ENCODE measurements around the gene FAM219B.
A peak's percentile ranks its signal among the peaks of the same experiment; 100 is the strongest.
"Not testable (repeated sequence)": the region's sequence is repeated elsewhere in the genome, so short reads cannot be mapped to it uniquely, and the experiment has no call there.

Gene FAM219B

GRCh38 chr15:74902295-74903075 is 4.2 kb downstream of the FAM219B start:
- DNase-seq = no peak

GRCh38 chr15:74901612-74902063 is 5.0 kb downstream of the FAM219B start:
- DNase-seq = peak; percentile 36

- no peak for DNase-seq
Measured at GRCh38 chr15:74897300-74897701, 9.3 kb downstream of the FAM219B start.

- no peak for DNase-seq
Measured at GRCh38 chr15:74896316-74896715, 10.3 kb downstream of the FAM219B start.

DNA sequence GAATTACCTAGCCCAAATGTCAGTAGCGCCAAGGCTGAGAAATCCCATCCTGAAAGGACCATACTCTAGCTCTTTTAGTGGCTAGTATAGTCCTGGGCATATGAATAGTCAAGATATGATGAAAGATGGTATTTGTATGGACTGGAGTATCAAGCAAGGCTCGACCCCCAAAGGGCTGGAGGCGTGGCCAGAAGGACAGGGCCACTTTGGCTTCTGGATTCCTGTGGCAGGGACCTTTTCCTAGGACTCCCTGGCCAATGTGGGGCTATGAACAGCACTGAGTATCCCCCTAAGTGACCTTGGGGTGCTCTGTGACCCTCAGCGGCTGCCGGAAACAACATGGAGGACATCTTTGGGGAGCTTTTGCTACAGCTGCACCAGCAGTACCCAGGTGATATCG is 10.8 kb downstream of the FAM219B start:
- no peak for DNase-seq

DNA sequence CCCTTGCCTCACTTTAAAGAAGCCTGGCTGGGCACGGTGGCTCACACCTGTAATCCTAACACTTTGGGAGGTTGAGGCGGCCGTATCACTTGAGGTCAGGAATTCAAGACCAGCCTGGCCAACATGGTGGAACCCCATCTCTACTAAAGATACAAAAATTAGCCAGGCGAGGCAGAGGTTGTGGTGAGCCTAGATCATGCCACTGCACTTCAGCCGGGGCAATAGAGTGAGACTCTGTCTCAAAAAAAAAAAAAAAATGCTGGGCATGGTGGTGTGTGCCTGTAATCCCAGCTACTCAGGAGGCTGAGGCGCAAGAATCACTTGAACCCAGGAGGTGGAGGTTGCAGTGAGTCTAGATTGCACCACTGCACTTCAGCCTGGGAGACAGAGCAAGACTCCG is 12.3 kb downstream of the FAM219B start:
- not testable (repeated sequence) for DNase-seq

DNA sequence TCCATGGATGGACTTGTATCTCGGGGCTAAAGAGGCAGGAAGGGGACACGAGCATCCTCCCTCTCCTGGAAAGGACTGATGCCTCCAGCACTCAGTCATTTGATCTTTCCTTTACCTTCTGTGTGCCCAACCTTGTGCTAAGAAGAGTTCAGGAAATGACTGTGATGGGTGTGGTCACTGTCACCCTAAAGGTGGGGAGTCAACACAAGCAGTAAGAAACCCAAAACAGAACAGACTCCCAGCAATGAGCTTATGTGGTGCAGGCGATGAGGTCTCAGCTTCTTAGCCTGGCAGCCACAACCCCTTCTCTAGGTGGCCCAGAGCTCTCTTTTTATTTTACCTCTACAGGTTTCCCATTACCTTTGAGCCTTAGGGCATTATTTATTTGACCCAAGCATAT is 13.0 kb downstream of the FAM219B start:
- DNase-seq = no peak

DNA sequence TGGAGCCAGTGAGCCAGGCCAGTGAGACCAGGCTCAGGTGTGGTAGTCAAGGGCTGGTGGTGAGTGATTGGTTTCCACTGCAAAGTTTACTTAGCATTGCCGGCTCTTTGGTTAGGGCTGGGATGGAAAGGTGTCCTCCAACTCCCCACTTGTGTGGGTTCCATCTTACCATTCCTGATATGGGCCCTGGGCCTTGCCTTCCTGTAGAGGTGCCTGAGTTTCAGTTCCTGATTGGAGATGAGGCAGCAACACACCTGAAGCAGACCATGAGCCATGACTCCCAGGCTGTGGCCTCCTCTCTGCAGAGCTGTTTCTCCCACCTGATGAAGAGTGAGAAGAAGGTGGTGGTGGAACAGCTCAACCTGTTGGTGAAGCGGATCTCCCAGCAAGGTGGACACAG is 13.7 kb downstream of the FAM219B start:
- no peak for DNase-seq

DNA sequence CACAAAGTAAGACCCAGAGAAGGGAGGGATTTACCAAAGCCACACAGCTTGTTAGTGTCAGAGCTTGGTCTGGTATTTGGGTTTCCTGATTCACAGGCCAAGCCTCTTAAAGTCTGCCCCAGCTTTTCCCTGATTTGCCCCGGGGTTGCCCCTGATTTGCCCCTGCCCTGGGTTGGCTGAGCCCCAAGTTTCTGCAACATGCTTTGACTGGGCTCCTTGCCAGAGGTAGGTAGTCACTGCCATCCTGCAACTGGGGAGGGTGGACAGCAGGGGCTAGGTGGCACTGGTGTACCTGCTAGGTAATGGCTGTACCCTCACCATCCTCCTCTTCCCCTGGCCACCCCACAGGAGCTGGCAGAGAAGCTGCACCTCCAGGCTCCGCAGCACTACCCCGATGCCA is 14.3 kb downstream of the FAM219B start:
- no peak for DNase-seq

GRCh38 chr15:74891469-74891868 is 15.2 kb downstream of the FAM219B start:
- DNase-seq = no peak

- DNase-seq = no peak
Measured at GRCh38 chr15:74890665-74890960, 16.0 kb downstream of the FAM219B start.

DNA sequence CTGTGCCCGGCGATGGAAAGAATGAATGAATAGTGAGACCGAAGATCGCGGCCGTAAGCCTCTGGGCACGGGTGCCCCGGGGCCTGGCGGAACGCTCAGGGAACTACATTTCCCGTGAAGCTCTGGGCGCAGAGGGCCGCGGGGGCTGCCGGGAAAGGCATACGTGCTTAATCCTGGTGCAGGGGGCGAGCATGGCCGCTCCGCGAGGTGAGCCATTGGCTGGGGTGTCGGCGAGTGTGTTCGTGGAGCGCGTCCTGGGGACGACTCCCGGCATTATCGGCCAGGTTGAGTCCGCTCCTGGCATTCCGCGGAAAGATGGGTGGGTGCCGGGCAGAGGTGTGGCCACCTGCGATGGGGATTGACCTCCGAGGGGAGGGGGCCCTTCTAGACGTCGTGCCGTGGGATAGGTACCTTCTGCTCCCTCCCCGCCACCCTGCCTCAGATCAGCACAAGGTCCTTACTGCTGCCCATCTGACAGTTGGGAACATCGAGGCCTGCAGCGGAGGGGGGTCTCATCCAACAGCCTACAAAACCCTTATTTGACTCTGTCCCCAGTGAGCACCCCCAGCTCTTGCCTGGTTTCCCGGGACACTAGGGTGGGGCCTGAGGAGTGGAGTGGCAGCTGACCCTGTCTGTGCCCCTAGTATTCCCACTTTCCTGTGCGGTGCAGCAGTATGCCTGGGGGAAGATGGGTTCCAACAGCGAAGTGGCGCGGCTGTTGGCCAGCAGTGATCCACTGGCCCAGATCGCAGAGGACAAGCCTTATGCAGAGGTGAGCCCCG is 16.6 kb downstream of the FAM219B start, which contains the start of gene MPI:
Gene MPI, plus strand, starts transcription at position 160 of the 782 bp plus-strand sequence. Its CDS starts 32 bp downstream, at position 192.
- peak; percentile 42 for DNase-seq

GRCh38 chr15:74889390-74889882 is 17.2 kb downstream of the FAM219B start:
- DNase-seq = peak; percentile 31

DNA sequence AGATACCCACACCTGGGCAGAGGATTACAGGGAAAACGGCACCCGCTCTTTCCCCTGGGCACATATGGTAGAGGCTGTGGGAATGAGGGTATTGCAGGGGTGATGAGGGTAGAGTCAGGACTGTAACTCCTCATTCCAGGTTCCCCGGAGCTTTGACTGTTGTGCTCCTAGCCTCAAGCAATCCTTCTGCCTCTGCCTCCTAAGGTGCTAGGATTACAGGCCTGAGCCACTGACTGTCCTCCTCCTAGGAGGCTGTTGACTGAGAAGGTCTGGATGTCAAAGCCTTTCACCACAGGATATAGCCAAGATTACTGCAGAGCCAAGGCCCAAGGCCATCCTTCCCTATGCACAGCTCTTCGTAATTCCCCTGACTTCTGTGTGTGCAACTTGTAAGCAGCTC is 17.9 kb downstream of the FAM219B start:
- DNase-seq = no peak

DNA sequence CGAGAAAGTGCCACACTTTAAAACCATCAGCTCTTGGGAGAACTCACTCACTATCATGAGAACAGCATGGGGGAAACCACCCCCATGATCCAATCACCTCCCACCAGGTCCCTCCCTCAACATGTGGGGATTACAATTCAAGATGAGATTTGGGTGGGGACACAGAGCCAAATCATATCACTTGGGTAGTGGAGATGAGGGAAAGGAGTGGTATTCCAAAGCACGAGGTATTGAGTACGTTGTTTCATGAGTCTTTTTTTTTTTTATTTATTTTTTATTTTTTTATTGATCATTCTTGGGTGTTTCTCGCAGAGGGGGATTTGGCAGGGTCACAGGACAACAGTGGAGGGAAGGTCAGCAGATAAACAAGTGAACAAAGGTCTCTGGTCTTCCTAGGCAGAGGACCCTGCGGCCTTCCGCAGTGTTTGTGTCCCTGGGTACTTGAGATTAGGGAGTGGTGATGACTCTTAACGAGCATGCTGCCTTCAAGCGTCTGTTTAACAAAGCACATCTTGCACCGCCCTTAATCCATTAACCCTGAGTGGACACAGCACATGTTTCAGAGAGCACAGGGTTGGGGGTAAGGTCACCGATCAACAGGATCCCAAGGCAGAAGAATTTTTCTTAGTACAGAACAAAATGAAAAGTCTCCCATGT is 19.0 kb downstream of the FAM219B start:
- not testable (repeated sequence) for DNase-seq

DNA sequence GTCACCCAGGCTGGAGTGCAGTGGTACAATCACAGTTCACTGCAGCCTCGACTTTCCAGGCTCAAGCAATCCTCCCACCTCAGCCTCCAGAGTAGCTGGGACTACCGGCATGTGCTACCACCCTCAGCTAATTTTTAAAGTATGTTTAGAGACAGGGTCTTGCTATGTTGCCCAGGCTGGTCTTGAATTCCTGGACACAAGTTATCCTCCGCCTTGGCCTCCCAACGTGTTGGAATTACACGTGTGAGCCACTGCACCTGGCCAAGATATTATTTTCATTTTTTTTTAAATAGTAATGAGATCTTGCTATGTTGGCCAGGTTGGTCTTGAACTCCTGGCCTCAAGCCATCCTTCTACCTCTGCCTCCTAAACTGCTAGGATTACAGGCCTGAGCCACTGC is 21.2 kb downstream of the FAM219B start:
- DNase-seq = no peak

DNA sequence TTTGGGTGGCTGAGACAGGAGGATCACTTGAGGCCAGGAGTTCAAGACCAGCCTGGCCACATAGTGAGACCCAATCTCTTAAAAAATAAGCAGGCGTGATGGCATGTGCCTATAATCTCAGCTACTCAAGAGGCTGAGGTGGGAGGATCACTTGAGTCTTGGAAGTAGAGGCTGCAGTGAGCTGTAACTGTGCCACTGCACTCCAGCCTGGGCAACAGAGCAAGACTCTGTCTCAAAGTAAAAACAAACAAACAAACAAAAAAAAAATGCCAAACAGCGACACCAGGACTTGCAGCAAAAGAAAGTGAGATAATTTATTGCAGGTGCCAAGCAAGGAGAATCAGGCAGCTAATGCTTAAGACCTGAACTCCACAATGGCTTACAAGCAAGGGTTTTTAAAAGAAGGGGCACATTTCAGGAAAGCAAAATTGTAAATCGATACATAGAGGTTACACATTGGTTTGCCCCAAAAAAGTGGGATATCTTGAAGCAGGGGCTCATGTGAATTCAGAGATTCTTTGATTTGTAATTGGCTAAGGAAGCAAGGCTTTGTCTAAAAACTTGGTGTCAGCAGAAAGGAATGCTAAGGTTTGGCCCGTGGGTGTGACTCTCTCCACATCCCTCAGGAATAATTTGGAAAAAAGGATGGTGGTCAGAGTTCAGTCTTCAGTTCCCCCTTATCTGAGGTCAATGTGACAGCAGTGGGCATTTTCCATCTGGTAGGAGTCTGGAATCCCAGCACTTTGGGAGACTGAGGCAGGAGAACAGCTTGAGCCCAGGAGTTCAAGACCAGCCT is 22.0 kb downstream of the FAM219B start:
- DNase-seq = no peak

GRCh38 chr15:74882528-74882927 is 24.1 kb downstream of the FAM219B start:
- no peak for DNase-seq

DNA sequence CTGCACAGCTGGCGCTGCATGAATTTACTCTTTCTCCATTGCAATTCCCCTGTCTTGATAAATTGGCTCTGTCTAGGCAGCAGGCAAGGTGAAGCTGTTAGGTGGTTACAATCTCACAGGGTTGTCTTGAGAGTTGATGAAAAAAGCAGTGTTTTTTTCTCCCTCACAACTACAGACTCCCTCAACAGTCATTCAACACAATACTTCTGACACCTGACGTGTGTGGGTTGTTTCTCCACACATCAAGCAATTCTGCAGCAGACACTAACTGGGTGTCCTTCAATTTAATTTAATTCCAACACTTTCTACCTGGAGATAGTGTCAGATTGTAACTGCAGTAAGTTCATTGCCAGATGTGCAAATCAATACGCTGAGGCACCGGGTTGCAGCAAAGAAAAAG is 28.4 kb downstream of the FAM219B start:
- no peak for DNase-seq

GRCh38 chr15:74873756-74874424 is 32.8 kb downstream of the FAM219B start:
- no peak for DNase-seq

- peak; percentile 70 for DNase-seq
Measured at GRCh38 chr15:74873036-74873755, 33.5 kb downstream of the FAM219B start, which contains the start of gene SCAMP2. TSS of gene SCAMP2 (minus strand) at chr15:74873365. CDS start at chr15:74873255, 110 bp downstream.

All from NCI-H510A treated with DMSO at 0.1 percent for 48 hours (cell line).